RCC 7860 (cell line): Measurements from ENCODE around the gene SLAMF1.
"Not testable (repeated sequence)": the region's sequence is repeated elsewhere in the genome, so short reads cannot be mapped to it uniquely, and the experiment has no call there.

Experiments used
- DNase-seq: peaks from one replicate; pipeline ENCODE4 v3.0.0-alpha.2; 2015; ENCODE audit warnings: low spot score
- FAIRE-seq: peaks from 2 replicates; lab custom pipeline; 2012; peaks lifted over from hg19 to GRCh38; lab: Jason Lieb, UNC

The SLAMF1 gene

GRCh38 chr1:160607672-160608032 is 39.2 kb downstream of the SLAMF1 start:
- FAIRE-seq (no peak), DNase-seq (no peak)

- FAIRE-seq: peak; percentile 82
These were observed 39.7 kb downstream of the SLAMF1 start for GRCh38 chr1:160607011-160607671.

GRCh38 chr1:160606611-160607010 is 40.2 kb downstream of the SLAMF1 start:
- no peak for FAIRE-seq
- no peak for DNase-seq

More at GRCh38 chr1:160607011-160607671, 39.7 kb downstream of the SLAMF1 start:
- DNase-seq: peak; percentile 63

GRCh38 chr1:160605792-160606479 is 40.9 kb downstream of the SLAMF1 start:
- no peak for DNase-seq
- FAIRE-seq: no peak

GRCh38 chr1:160605205-160605604 is 41.6 kb downstream of the SLAMF1 start:
- no peak for FAIRE-seq
- DNase-seq: no peak

- no peak for FAIRE-seq
- DNase-seq: no peak
These were observed 49.1 kb downstream of the SLAMF1 start for GRCh38 chr1:160597705-160598104.

- DNase-seq (no peak), FAIRE-seq (no peak)
These were observed 49.8 kb downstream of the SLAMF1 start for GRCh38 chr1:160597051-160597450.

GRCh38 chr1:160590488-160590887 is 56.4 kb downstream of the SLAMF1 start:
- FAIRE-seq: no peak
- DNase-seq: no peak

GRCh38 chr1:160588468-160588867 is 58.4 kb downstream of the SLAMF1 start:
- no peak for FAIRE-seq

GRCh38 chr1:160584784-160585183 is 62.1 kb downstream of the SLAMF1 start:
- no peak for DNase-seq
- FAIRE-seq: no peak

More at GRCh38 chr1:160588468-160588867, 58.4 kb downstream of the SLAMF1 start:
- DNase-seq: no peak

- FAIRE-seq, DNase-seq: not testable (repeated sequence)
These were observed 63.9 kb downstream of the SLAMF1 start for GRCh38 chr1:160582976-160583375.

- DNase-seq (no peak), FAIRE-seq (no peak)
These were observed 64.9 kb downstream of the SLAMF1 start for GRCh38 chr1:160581961-160582360.

GRCh38 chr1:160580221-160580812 is 66.5 kb downstream of the SLAMF1 start:
- DNase-seq (no peak), FAIRE-seq (no peak)

- no peak for DNase-seq
- FAIRE-seq: no peak
These were observed 67.6 kb downstream of the SLAMF1 start, which contains the start of gene CD84 for GRCh38 chr1:160579216-160579701. Gene CD84, minus strand, starts transcription at chr1:160579496. Its CDS starts 59 bp downstream, at chr1:160579437.

GRCh38 chr1:160578525-160579191 is 68.2 kb downstream of the SLAMF1 start:
- DNase-seq (no peak), FAIRE-seq (no peak)

GRCh38 chr1:160578175-160578524 is 68.7 kb downstream of the SLAMF1 start:
- FAIRE-seq (no peak), DNase-seq (no peak)

GRCh38 chr1:160577671-160578070 is 69.2 kb downstream of the SLAMF1 start:
- DNase-seq: no peak
- FAIRE-seq: no peak

GRCh38 chr1:160576884-160577283 is 70.0 kb downstream of the SLAMF1 start:
- FAIRE-seq (no peak), DNase-seq (no peak)

- DNase-seq (no peak), FAIRE-seq (no peak)
These were observed 70.5 kb downstream of the SLAMF1 start for GRCh38 chr1:160576390-160576789.

GRCh38 chr1:160575112-160575664 is 71.7 kb downstream of the SLAMF1 start:
- DNase-seq (no peak), FAIRE-seq (no peak)

- FAIRE-seq: no peak
- no peak for DNase-seq
These were observed 76.0 kb downstream of the SLAMF1 start for GRCh38 chr1:160570840-160571239.
